Esophagus squamous epithelium (tissue), 5 donors: ENCODE data around the gene PHC1. TPM values are rescaled to one million over a fixed set of nuclear protein-coding genes. Genes with fewer than 3 reads are reported as not detected.

Experiments
- DNase-seq: peaks from one replicate; lab custom pipeline; 2025; lab: John Stamatoyannopoulos, UW
- H3K27ac ChIP-seq, 4 donors: fragments of 200-600 bp; sonication (generic); one replicate each; pipeline ENCODE4 v1.5.1; 2016 to 2019; ENCODE audit warnings: mild to moderate bottlenecking in 1 of 4
- H3K27me3 ChIP-seq, 4 donors: fragments of 200-600 bp; sonication (generic); 1 replicate in 3 of 4; 2 replicates in 1 of 4; pipeline versions ENCODE4 v1.5.1 to v1.6.0; 2017 to 2021; ENCODE audit warnings: antibody characterized with exemption in 1 of 4
- H3K36me3 ChIP-seq, 3 donors: fragments of 200-600 bp; sonication (generic); one replicate each; pipeline ENCODE4 v1.5.1; 2016 to 2019
- H3K4me1 ChIP-seq, 3 donors: fragments of 200-600 bp; sonication (generic); one replicate each; pipeline ENCODE4 v1.5.1; 2017 to 2019
- H3K4me3 ChIP-seq, 4 donors: fragments of 200-600 bp; sonication (generic); 1 replicate in 3 of 4; 2 replicates in 1 of 4; pipeline ENCODE4 v1.5.1; 2016 to 2019; ENCODE audit warnings: mild to moderate bottlenecking in 2 of 4, moderate library complexity in 1 of 4
- H3K9me3 ChIP-seq, 3 donors: fragments of 200-600 bp; sonication (generic); one replicate each; pipeline ENCODE4 v1.5.1; 2016 to 2019
- CTCF ChIP-seq, 6 experiments: fragments of 450-650 bp in 4 of 6; fragments of 200-600 bp in 2 of 6; sonication (generic) in 2 of 6; IDR thresholded peaks; one replicate each; pipeline ENCODE4 v1.5.1; 2016 to 2019; ENCODE audit warnings: antibody characterized with exemption in 6 of 6, mild to moderate bottlenecking in 4 of 6, moderate library complexity in 4 of 6
- POLR2A ChIP-seq, 4 donors: fragments of 450-650 bp; IDR thresholded peaks; one replicate each; pipeline ENCODE4 v1.6.1; 2017; ENCODE audit warnings: antibody characterized with exemption in 4 of 4, mild to moderate bottlenecking in 4 of 4, moderate library complexity in 3 of 4
- WGBS, 2 donors: methylation state at CpG; one replicate each; pipeline ENCODE4 v1.1.5; 2018; 5-methylcytosine and 5-hydroxymethylcytosine counted together
- intact Hi-C: fragments of 100-400 bp; cut with DNase I; formaldehyde crosslinking; loops from one replicate; pipeline ENCODE4 v1.15.0; 2022
- total RNA-seq, 4 donors: library from RNA; depleted of rRNA; stranded (reverse); fragments of >200 nt; gene quantifications; one replicate each; pipeline ENCODE4 v1.1.0, GENCODE V29; 2016
- donor health status: DM: yes; HTN: yes; CAD: no.

Gene PHC1
- total RNA-seq, 4 donors from 2014 or later = 10.1 to 21.7 (median 18.6) TPM

GRCh38 chr12:8950702-8951478 lies 36.6 kb downstream of the PHC1 start:
- H3K27me3 ChIP-seq = no peaks in the 10 kb centered on the region
- peaks cover 4 to 38% (median 20%) of the 10 kb centered on the region in 3 donors for H3K4me1 ChIP-seq
- peak overlapping the region; percentile 94 to 99 (median 96) for H3K27ac ChIP-seq
- peaks cover 0 to 6% (median 0%) of the 10 kb centered on the region in 3 donors for H3K36me3 ChIP-seq
- no peak for DNase-seq
- intact Hi-C loops = loop anchor here (10.0 kb wide), 1 partner anchor 84 kb away; no protein-coding TSS in a partner anchor
- H3K9me3 ChIP-seq = no peaks in the 10 kb centered on the region
- H3K4me3 ChIP-seq = peak overlapping the region; percentile 69 to 97 (median 82)
- 10 to 12% methylated on average over 9 of the region's 9 CpGs for WGBS, 2 donors
- TF ChIP-seq CTCF (IDR thresholded peaks at IDR 0.05) = peak in 3 of 6 experiments; percentile 8 to 18 (median 11)
- TF ChIP-seq POLR2A (IDR thresholded peaks at IDR 0.05) = no peak

GRCh38 chr12:8951744-8952143 lies 37.4 kb downstream of the PHC1 start:
- intact Hi-C loops = loop anchor here (10.0 kb wide), 1 partner anchor 83 kb away; no protein-coding TSS in a partner anchor
- DNase-seq = no peak
- Histone ChIP-seq H3K27me3 (no peaks in the 10 kb centered on the region), H3K4me3 (no peak overlapping the region), H3K9me3 (no peaks in the 10 kb centered on the region), H3K36me3 (no peaks in the 10 kb centered on the region), H3K4me1 (peaks cover 4 to 38% (median 20%) of the 10 kb centered on the region in 3 donors), H3K27ac (peak overlapping the region in 1 of 4 donors; percentile 97)
- TF ChIP-seq CTCF (IDR thresholded peaks at IDR 0.05) (no peak), POLR2A (IDR thresholded peaks at IDR 0.05) (no peak)
- 38 to 87% methylated on average over 1 of the region's 1 CpG for WGBS, 2 donors

DNA sequence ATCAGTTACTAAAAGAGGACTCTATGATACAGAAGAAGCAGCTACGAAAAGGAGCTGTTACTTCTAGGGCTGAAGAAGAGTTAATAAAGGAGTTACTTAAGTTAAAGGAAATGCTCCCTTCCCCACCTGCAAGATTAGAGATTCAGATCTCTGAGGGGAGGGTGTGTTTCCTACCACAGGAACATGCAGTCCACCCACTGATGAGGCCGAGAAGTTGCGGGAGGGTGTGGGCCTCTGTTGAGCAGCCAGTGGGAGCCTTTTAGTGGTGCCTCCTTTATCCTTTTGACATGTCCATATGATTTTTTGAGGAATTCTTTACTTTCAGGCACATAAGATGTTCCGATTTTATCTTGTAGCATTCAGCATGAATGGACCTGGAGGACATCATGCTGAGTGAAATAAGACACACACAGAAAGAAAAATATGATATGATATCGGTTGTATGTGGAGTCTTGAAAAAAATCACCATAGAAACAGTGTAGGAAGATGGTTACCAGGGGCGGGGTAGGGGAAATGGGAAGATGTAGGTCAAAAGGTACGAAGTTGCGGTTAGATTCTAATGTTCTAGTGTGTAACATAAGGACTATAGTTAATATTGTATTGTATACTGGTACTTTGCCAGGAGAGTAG lies 39.6 kb downstream of the PHC1 start:
- 75 to 92% methylated on average over 8 of the region's 8 CpGs for WGBS, 2 donors
- TF ChIP-seq POLR2A (IDR thresholded peaks at IDR 0.05) = no peak
- no peak for TF ChIP-seq CTCF (IDR thresholded peaks at IDR 0.05)
- intact Hi-C loops = loop anchor here (10.0 kb wide), 1 partner anchor 81 kb away; no protein-coding TSS in a partner anchor
- no peak for DNase-seq
- Histone ChIP-seq H3K27ac (no peak overlapping the region), H3K4me1 (peaks cover 0 to 16% (median 3%) of the 10 kb centered on the region in 3 donors), H3K9me3 (no peaks in the 10 kb centered on the region), H3K36me3 (no peaks in the 10 kb centered on the region), H3K4me3 (no peak overlapping the region), H3K27me3 (no peaks in the 10 kb centered on the region)

- H3K27me3 ChIP-seq = no peaks in the 10 kb centered on the region
- H3K4me3 ChIP-seq = no peak overlapping the region
- peaks cover 0 to 7% (median 2%) of the 10 kb centered on the region in 3 donors for H3K4me1 ChIP-seq
- H3K9me3 ChIP-seq = no peaks in the 10 kb centered on the region
- H3K36me3 ChIP-seq = no peaks in the 10 kb centered on the region
- intact Hi-C loops = loop anchor here (10.0 kb wide), 1 partner anchor 79 kb away; no protein-coding TSS in a partner anchor
- H3K27ac ChIP-seq = no peak overlapping the region
- WGBS, 2 donors = 72 to 73% methylated on average over 8 of the region's 15 CpGs
- DNase-seq = no peak
- no peak for TF ChIP-seq CTCF (IDR thresholded peaks at IDR 0.05)
- TF ChIP-seq POLR2A (IDR thresholded peaks at IDR 0.05) = no peak
Observed at GRCh38 chr12:8956073-8956472, 41.8 kb downstream of the PHC1 start.

DNA sequence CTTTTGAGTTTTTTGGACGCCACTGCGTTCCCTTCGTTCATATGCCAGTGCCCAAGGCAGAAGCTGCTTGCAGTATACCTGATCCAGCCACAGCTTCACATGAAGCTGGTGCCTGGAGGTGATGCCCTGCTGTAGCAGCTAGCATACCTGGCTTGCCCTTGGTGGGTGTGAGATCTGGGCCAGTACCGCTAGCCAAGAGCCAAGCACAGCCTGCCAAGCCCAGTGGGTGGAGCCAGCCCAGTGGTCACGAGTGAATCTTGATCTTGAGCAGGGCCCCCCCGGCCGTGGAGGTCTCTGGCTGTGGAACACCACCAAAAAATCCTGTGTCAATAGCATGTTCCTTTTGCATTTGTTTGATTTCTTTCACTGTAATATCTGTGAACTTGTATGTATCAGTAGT lies 42.5 kb downstream of the PHC1 start:
- Histone ChIP-seq H3K36me3 (no peaks in the 10 kb centered on the region), H3K4me1 (peaks cover 0 to 2% (median 0%) of the 10 kb centered on the region in 3 donors), H3K4me3 (no peak overlapping the region), H3K9me3 (no peaks in the 10 kb centered on the region), H3K27me3 (no peaks in the 10 kb centered on the region), H3K27ac (no peak overlapping the region)
- no peak for DNase-seq
- intact Hi-C loops = loop anchor here (10.0 kb wide), 1 partner anchor 78 kb away; no protein-coding TSS in a partner anchor
- WGBS, 2 donors = 78 to 89% methylated on average over 6 to 7 of the region's 7 CpGs
- no peak for TF ChIP-seq POLR2A (IDR thresholded peaks at IDR 0.05)
- TF ChIP-seq CTCF (IDR thresholded peaks at IDR 0.05) = no peak
